Heart left ventricle (tissue), 16 donors: ENCODE results near the gene GGTLC3. TPM values are rescaled to one million over a fixed set of nuclear protein-coding genes. Genes with fewer than 3 reads are reported as not detected.
"Not testable (repeated sequence)": the region's sequence is repeated elsewhere in the genome, so short reads cannot be mapped to it uniquely, and the experiment has no call there.

ENCODE experiments used
- ATAC-seq, 4 donors: fragments of 200-7000 bp; cut with Tn5 transposase; one replicate each; pipeline ENCODE4 v1.9.1; 2020 to 2022; ENCODE audit warnings: moderate library complexity in 4 of 4, mild to moderate bottlenecking in 3 of 4, moderate number of reproducible peaks in 1 of 4
- DNase-seq, 5 donors: peaks; one replicate each; pipeline ENCODE4 v3.0.0-alpha.2; 2020
- H3K27ac ChIP-seq, 12 donors: fragments of 200-600 bp; sonication (generic) in 4 of 12; one replicate each; pipeline versions ENCODE4 v1.5.0 to v1.8.0; 2016 to 2022; ENCODE audit warnings: mild to moderate bottlenecking in 2 of 12
- H3K27me3 ChIP-seq, 9 donors: fragments of 200-600 bp; sonication (generic) in 2 of 9; one replicate each; pipeline versions ENCODE4 v1.5.1 to v1.8.0; 2016 to 2022; ENCODE audit warnings: mild to moderate bottlenecking in 3 of 9
- H3K36me3 ChIP-seq, 9 donors: fragments of 200-600 bp; sonication (generic) in 2 of 9; one replicate each; pipeline versions ENCODE4 v1.5.0 to v1.8.0; 2018 to 2022; ENCODE audit warnings: mild to moderate bottlenecking in 2 of 9
- H3K4me1 ChIP-seq, 12 donors: fragments of 200-600 bp; sonication (generic) in 4 of 12; one replicate each; pipeline versions ENCODE4 v1.5.0 to v1.8.0; 2016 to 2022; ENCODE audit warnings: mild to moderate bottlenecking in 3 of 12
- H3K4me3 ChIP-seq, 12 donors: fragments of 200-600 bp; sonication (generic) in 4 of 12; one replicate each; pipeline versions ENCODE4 v1.5.0 to v1.8.0; 2017 to 2022; ENCODE audit warnings: mild to moderate bottlenecking in 9 of 12, moderate library complexity in 4 of 12
- H3K9me3 ChIP-seq, 12 donors: fragments of 200-600 bp; sonication (generic) in 4 of 12; one replicate each; pipeline versions ENCODE4 v1.5.0 to v1.8.0; 2016 to 2022; ENCODE audit warnings: mild to moderate bottlenecking in 1 of 12
- WGBS, 4 donors: extraction: QIAGEN DNeasy Blood & Tissue Kit in 2 of 4; methylation state at CpG; one replicate each; pipeline versions ENCODE4 v1.1.5 to v1.1.7; 2013 to 2018; 5-methylcytosine and 5-hydroxymethylcytosine counted together
- intact Hi-C, 10 donors: fragments of 100-400 bp; cut with DNase I; formaldehyde crosslinking; loops; one replicate each; pipeline versions ENCODE4 v1.11.1 to v1.14.2; 2022
- long read RNA-seq, 3 donors: library from polyadenylated mRNA; unstranded; transcript quantifications; one replicate each; pipeline ENCODE4 v2.0.0, GENCODE V29; 2020 to 2021
- polyA plus RNA-seq, 2 donors: library from polyadenylated mRNA; stranded (reverse); fragments of 200-250 nt; gene quantifications; one replicate each; pipeline ENCODE4 v1.2.3, GENCODE V29; 2013
- total RNA-seq, 9 donors: library from RNA; depleted of rRNA in 2 of 9; stranded (reverse); fragments of >200 nt in 2 of 9; fragmentation: NEBNext Ultra II Directional in 3 of 9; extraction: Animal tissue kit (Norgen Biotek cat#: 25700) in 3 of 9; gene quantifications; one replicate each; pipeline versions ENCODE4 v1.1.0 to v1.2.4, GENCODE V29; 2016 to 2023
- donor health status: ischemic (EF 13 %, LVEDD 7.1; RV severe dilation, severe dysfunction).
- donor health status: healthy with polysubstance abuse.
- donor health status: DM: no; HTN: yes; CAD: no.
- donor health status: DM: no; HTN: no; CAD: no.
- donor health status: ischemic (EF 25% LVEDD 6.9; RV normal size, moderate dysfunction).
- donor health status: ischemic (EF 25% LVEDD 5.7; RV mildly dilated, moderate dysfunction).
- donor health status: healthy.
- donor health status: DM: yes; HTN: yes; CAD: no.
- donor health status: ischemic (EF 35%, LVEDD 5.7; RV mildly dilated, moderate dysfunction).
- donor health status: nonischemic (EF 11% LVEDD 7.7; RV severe dilation, severe dysfunction).
- donor health status: DM: yes; HTN: yes; CAD: no.
- donor health status: PGD.
- donor health status: ischemic (EF 29% LVEDD 5.4; RV normal size, mild dysfunction).
- donor health status: nonischemic (EF 23%, LVEDD 6.1; RV moderate dilation, normal function).

The GGTLC3 gene
- total RNA-seq (not detected), polyA plus RNA-seq (not detected)
- long read RNA-seq, donor 1: 0 reads
- long read RNA-seq, donor 2: 0 reads
- long read RNA-seq, donor 3: 0 reads

DNA sequence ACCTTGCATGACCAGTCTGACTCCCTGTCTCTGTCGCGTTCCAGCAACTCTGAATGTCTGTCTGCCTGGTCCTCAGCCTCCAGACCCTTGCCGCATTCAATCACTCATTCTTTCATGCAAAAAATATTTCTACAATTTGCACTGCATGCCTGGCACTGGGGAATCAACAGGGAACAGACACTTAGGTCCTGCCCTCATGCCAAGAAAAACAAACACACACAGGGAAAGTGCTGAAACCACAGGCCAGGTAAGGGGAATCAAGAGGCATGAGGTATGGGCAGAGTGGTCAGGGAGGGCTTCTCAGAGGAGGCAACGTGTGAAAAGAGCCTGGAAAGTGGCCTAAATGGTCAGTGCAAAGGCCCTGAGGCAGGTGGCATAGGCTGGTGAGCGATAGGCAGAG, at the start of gene GGTLC3:
GGTLC3 (minus strand) TSS at position 101 of the 400 bp plus-strand sequence. CDS start 264 bp downstream, outside the sequence.
- H3K36me3 ChIP-seq, H3K27me3 ChIP-seq, intact Hi-C loops, H3K4me3 ChIP-seq, H3K27ac ChIP-seq, H3K4me1 ChIP-seq, DNase-seq, ATAC-seq, H3K9me3 ChIP-seq: not testable (repeated sequence)
- WGBS, 4 donors: 0% methylated on average over 1 of the region's 5 CpGs; no CpG with 5 or more reads in 3 of the 4 donors

DNA sequence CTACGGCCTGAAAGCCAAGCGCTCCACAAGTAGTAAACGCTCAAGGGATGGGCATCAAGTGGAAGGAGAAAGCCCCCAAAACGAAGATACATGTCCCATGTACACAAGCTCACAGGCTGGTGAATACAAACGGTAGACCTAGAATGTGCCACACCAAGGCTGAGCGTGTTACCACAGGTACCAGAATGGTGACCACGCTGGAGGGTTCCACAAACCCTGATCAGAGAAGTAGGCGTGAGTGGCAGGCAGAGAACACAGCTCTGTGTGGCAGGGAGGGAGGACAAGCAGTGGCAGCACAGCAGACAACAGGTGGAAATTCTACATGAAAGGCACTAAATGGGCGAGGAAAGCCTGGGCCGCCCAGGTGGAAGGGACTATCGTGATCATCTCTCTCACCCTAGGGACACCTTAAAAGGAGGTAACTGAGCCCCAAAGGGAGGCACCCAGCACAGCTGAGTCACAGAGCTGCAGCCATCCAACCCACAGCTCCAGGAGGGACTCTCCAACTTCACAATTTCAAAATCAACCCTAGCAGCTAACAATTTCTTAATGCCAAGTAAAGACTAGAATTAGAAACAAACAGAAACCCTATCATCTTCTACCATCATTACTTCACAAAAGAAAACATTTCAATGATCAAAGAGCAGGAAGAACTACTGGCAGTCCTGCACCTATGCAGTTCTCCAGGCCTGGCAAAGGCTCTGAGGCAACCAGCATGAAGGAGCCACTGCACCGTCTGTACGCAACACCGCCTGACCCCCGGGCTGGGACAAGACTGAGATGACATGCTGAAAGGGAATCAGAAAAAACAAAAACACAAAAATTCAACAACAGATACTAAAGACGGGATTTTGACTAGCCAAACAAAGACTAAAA, 42.4 kb upstream of the GGTLC3 start:
- H3K4me3 ChIP-seq, H3K27ac ChIP-seq, H3K27me3 ChIP-seq, H3K36me3 ChIP-seq, intact Hi-C loops, H3K4me1 ChIP-seq, ATAC-seq, DNase-seq, H3K9me3 ChIP-seq: not testable (repeated sequence)
- WGBS, 4 donors: no CpG with 5 or more reads among the region's 16 CpGs

DNA sequence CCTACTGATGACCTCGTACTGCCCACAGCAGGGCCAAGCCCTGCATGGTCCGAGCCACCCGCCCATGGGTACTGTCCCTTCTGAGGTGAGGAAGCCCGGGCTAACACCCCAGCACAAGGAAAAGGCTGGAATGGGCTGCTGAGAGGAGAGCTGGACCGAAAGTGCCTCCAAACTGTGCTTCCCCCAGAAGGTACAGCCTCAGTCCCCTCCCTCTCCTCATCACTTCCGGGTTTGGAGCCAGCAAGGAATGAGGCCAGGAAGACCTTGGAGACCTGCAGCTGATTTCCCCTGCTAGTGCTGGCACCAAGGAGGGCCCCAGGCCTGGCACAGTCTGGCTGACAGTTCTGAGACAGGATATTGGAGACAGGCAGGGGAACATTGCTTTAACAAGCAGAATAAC, 41.0 kb upstream of the GGTLC3 start:
- H3K9me3 ChIP-seq, DNase-seq, H3K27me3 ChIP-seq, H3K27ac ChIP-seq, intact Hi-C loops, H3K36me3 ChIP-seq, H3K4me3 ChIP-seq, H3K4me1 ChIP-seq: not testable (repeated sequence)
- WGBS, 4 donors: no CpG with 5 or more reads among the region's 6 CpGs
- peak in 1 of 4 donors; percentile 8 for ATAC-seq

- H3K27me3 ChIP-seq, H3K27ac ChIP-seq, H3K4me3 ChIP-seq, H3K9me3 ChIP-seq, H3K4me1 ChIP-seq, H3K36me3 ChIP-seq, intact Hi-C loops, DNase-seq: not testable (repeated sequence)
- ATAC-seq: peak; percentile 88 to 94 (median 89)
- no CpG with 5 or more reads among the region's 4 CpGs for WGBS, 4 donors
Observed at GRCh38 chr22:18558516-18558915, 40.6 kb upstream of the GGTLC3 start.

DNA sequence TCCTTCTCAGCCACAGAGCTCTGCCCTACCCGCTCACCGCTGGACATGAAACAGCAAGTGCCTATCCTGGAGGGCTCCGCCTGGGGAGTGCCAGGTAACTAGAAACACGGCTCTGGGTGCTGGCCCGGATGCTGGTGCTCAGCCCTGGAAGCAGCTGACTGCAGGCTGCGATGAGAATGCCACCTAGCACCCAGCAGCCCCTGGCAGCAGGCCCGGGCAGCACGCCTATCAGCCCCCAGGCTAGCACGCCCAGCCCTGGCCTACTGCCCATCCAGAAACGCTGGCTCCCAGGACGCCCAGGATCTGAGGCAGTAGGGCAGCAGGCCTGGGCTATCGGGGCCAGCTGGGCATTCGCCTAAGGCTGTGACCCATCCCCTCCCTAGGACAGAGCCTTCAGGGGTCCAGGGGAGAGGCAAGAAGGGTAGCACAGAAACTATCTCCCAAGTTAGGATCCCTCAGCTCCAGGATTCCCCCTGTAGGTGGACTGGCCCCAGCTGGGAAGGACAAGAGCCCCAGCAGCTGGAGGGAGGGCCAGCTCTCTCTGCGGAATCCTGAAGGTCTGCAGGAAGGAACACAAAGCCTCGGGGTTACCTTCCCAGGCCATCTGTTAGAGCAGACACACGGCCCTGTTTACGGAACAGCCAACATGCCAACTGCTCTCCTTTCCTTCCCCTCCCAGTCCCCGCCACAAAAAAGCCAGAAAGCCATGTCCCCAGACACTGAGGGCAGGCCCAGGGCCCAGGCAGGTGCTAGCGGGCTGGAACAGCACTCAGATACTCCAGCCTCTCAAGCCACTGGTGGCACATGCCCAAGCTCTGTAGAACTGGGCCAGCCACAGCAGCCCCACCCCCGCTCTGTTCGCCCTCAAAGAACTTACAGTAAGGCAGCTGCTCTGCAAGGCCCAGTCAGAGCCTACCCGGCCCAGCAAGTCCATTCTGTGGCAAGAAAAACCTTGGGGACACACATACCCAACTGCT, 36.6 kb upstream of the GGTLC3 start:
- H3K9me3 ChIP-seq, H3K4me3 ChIP-seq, H3K36me3 ChIP-seq, H3K4me1 ChIP-seq, intact Hi-C loops, H3K27me3 ChIP-seq, H3K27ac ChIP-seq: not testable (repeated sequence)
- ATAC-seq: peak; percentile 57 to 69 (median 66)
- WGBS, 4 donors: no CpG with 5 or more reads among the region's 22 CpGs
- peak in 1 of 5 donors; percentile 87 for DNase-seq

- H3K27me3 ChIP-seq, DNase-seq, H3K4me1 ChIP-seq, H3K4me3 ChIP-seq, H3K36me3 ChIP-seq, H3K9me3 ChIP-seq, H3K27ac ChIP-seq, intact Hi-C loops: not testable (repeated sequence)
- 48% methylated on average over 2 of the region's 19 CpGs; no CpG with 5 or more reads in 3 of the 4 donors for WGBS, 4 donors
- ATAC-seq: peak; percentile 85 to 89 (median 86)
Observed at GRCh38 chr22:18552839-18553597, 35.1 kb upstream of the GGTLC3 start.

GRCh38 chr22:18551046-18551445, 33.1 kb upstream of the GGTLC3 start:
- WGBS, 4 donors: 85 to 100% (median 87%) methylated on average over 1 to 5 of the region's 7 CpGs
- H3K9me3 ChIP-seq, H3K27ac ChIP-seq, H3K36me3 ChIP-seq, intact Hi-C loops, H3K27me3 ChIP-seq, H3K4me1 ChIP-seq, DNase-seq, ATAC-seq, H3K4me3 ChIP-seq: not testable (repeated sequence)

DNA sequence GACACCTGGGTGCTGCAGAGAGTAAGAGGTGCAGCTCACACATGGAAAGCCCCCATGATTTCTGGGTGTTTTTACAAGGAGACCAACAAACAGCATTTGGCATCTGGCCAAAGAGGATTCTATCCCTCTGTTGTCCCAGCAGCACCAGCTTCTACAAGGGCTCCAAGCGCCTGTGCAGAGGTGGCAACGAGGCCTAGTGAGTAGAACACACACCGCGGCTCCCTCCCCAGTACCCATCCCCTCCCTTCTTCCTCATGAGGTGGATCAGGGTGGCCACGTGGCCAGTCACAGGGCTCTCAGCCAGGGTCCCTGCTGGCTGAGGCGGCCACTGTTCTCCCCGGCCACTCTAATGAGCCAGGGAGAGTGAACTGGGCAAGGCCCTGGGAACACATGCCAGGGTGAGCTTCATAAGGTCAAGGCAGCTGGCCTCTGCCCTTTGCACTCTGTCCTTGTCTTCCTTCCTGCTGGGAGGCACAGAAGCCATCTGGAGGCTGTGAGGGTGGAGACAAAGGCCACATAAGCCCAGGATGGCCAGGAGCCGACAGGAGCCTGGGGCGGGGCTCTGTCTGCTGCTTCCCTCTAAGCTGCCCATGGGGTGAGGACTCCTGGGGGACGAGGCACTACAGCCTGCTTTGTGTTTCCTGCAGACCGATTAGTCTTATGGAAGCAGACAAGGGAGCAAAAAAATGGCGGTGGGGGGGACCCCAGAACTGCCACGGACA, 31.7 kb upstream of the GGTLC3 start:
- intact Hi-C loops, H3K27ac ChIP-seq, H3K9me3 ChIP-seq, H3K4me1 ChIP-seq, H3K36me3 ChIP-seq, DNase-seq, H3K27me3 ChIP-seq, ATAC-seq, H3K4me3 ChIP-seq: not testable (repeated sequence)
- WGBS, 4 donors: 78 to 82% (median 79%) methylated on average over 5 to 10 of the region's 13 CpGs; no CpG with 5 or more reads in 1 of the 4 donors

DNA sequence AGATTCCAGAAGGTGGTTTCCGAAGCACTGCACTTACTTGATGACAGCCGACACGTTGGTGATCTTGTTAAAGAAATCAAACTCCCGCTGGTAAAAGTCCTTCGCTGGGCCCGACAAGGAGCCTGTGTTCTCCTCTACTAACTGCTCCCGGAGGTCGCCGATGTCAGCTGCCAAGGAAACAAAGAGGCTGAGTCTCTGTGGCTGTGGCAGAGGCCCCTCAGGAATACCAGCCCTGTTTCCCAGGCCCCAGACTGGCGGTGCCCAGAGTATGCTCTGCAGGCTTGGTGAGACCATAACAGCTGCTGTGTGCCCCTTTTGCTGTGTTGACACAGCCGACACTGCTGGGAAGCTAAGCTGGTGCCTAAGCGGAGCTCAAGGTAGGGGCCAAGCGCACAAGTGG, 26.7 kb upstream of the GGTLC3 start:
- intact Hi-C loops, H3K9me3 ChIP-seq, ATAC-seq, H3K4me1 ChIP-seq, H3K4me3 ChIP-seq, DNase-seq, H3K27me3 ChIP-seq, H3K36me3 ChIP-seq, H3K27ac ChIP-seq: not testable (repeated sequence)
- WGBS, 4 donors: 79 to 96% methylated on average over 5 to 9 of the region's 13 CpGs; no CpG with 5 or more reads in 2 of the 4 donors
